ENCODE measurements around the gene BCAS3. TPM values are rescaled to one million over a fixed set of nuclear protein-coding genes. Genes with fewer than 3 reads are reported as not detected.

BCAS3 gene
- total and polyA plus RNA-seq, 4 donors: 11.6 to 47.6 (median 27.4) TPM

GRCh38 chr17:61065263-61065773, 387.7 kb downstream of the BCAS3 start:
- Histone ChIP-seq H3K27me3 (ENCODE audit: control insufficient read depth in 1 of 2, insufficient read depth in 2 of 2, low read length in 1 of 2) (no peaks in the 10 kb centered on the region), H3K9me3 (ENCODE audit: control insufficient read depth, low read length) (no peaks in the 10 kb centered on the region), H3K4me1 (ENCODE audit: control insufficient read depth in 1 of 2, insufficient read depth in 2 of 2, low read length in 2 of 2) (peaks cover 0 to 4% of the 10 kb centered on the region in 2 donors), H3K4me3 (ENCODE audit: low read length in 2 of 2) (no peak overlapping the region), H3K36me3 (ENCODE audit: control insufficient read depth in 1 of 2, insufficient read depth in 2 of 2, low read length in 1 of 2) (no peaks in the 10 kb centered on the region), H3K27ac (ENCODE audit: low read depth in 1 of 2, low read length in 2 of 2) (no peak overlapping the region)
- no peak for DNase-seq
- WGBS, 2 donors: 0 to 2% methylated on average over 2 of the region's 2 CpGs
- intact Hi-C loops (cut with DNase I): no loop called here
- ATAC-seq (ENCODE audit: low FRiP score): no peak

DNA sequence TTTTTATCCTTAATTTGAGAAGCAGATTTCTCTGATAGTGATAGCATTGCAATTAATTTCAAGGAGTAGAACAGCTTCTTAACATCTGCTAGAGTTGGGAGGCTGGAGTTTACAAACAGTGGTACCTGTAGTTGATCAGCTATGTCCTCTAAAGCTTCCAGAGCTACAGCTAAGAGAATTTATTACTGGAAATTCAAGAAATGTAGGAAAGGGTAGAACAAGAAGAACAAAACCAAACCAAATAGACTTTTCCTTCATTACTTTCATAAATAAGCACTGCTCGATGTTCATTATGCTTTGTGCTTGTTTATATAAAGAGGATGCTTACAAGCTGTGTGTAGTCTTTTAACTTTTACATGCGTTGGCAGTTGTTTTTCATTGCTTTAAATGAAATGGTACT, 388.4 kb downstream of the BCAS3 start:
- no peaks in the 10 kb centered on the region for H3K27me3 ChIP-seq (ENCODE audit: control insufficient read depth in 1 of 2, insufficient read depth in 2 of 2, low read length in 1 of 2)
- no peaks in the 10 kb centered on the region for H3K36me3 ChIP-seq (ENCODE audit: control insufficient read depth in 1 of 2, insufficient read depth in 2 of 2, low read length in 1 of 2)
- H3K4me1 ChIP-seq (ENCODE audit: control insufficient read depth in 1 of 2, insufficient read depth in 2 of 2, low read length in 2 of 2): peaks cover 0 to 4% of the 10 kb centered on the region in 2 donors
- intact Hi-C loops (cut with DNase I): no loop called here
- no peak overlapping the region for H3K4me3 ChIP-seq (ENCODE audit: low read length in 2 of 2)
- DNase-seq (no peak), ATAC-seq (ENCODE audit: low FRiP score) (no peak)
- H3K27ac ChIP-seq (ENCODE audit: low read depth in 1 of 2, low read length in 2 of 2): no peak overlapping the region
- no peaks in the 10 kb centered on the region for H3K9me3 ChIP-seq (ENCODE audit: control insufficient read depth, low read length)
- 83 to 88% methylated on average over 2 of the region's 2 CpGs for WGBS, 2 donors

GRCh38 chr17:61070649-61071048, 393.0 kb downstream of the BCAS3 start:
- H3K9me3 ChIP-seq (ENCODE audit: control insufficient read depth, low read length): no peaks in the 10 kb centered on the region
- H3K36me3 ChIP-seq (ENCODE audit: control insufficient read depth in 1 of 2, insufficient read depth in 2 of 2, low read length in 1 of 2): no peaks in the 10 kb centered on the region
- H3K4me3 ChIP-seq (ENCODE audit: low read length in 2 of 2): no peak overlapping the region
- H3K27me3 ChIP-seq (ENCODE audit: control insufficient read depth in 1 of 2, insufficient read depth in 2 of 2, low read length in 1 of 2): no peaks in the 10 kb centered on the region
- DNase-seq (no peak), ATAC-seq (ENCODE audit: low FRiP score) (no peak)
- H3K4me1 ChIP-seq (ENCODE audit: control insufficient read depth in 1 of 2, insufficient read depth in 2 of 2, low read length in 2 of 2): no peaks in the 10 kb centered on the region
- WGBS, 2 donors: 98% methylated on average over 1 of the region's 1 CpG
- intact Hi-C loops (cut with DNase I): no loop called here
- H3K27ac ChIP-seq (ENCODE audit: low read depth in 1 of 2, low read length in 2 of 2): no peak overlapping the region

- Histone ChIP-seq H3K36me3 (ENCODE audit: control insufficient read depth in 1 of 2, insufficient read depth in 2 of 2, low read length in 1 of 2) (no peaks in the 10 kb centered on the region), H3K9me3 (ENCODE audit: control insufficient read depth, low read length) (no peaks in the 10 kb centered on the region), H3K4me1 (ENCODE audit: control insufficient read depth in 1 of 2, insufficient read depth in 2 of 2, low read length in 2 of 2) (no peaks in the 10 kb centered on the region), H3K4me3 (ENCODE audit: low read length in 2 of 2) (no peak overlapping the region), H3K27me3 (ENCODE audit: control insufficient read depth in 1 of 2, insufficient read depth in 2 of 2, low read length in 1 of 2) (no peaks in the 10 kb centered on the region), H3K27ac (ENCODE audit: low read depth in 1 of 2, low read length in 2 of 2) (no peak overlapping the region)
- intact Hi-C loops (cut with DNase I): no loop called here
- ATAC-seq (ENCODE audit: low FRiP score) (no peak), DNase-seq (no peak)
- WGBS, 2 donors: 82 to 90% methylated on average over 1 of the region's 1 CpG
Measured at GRCh38 chr17:61072648-61073047, 395.0 kb downstream of the BCAS3 start.

DNA sequence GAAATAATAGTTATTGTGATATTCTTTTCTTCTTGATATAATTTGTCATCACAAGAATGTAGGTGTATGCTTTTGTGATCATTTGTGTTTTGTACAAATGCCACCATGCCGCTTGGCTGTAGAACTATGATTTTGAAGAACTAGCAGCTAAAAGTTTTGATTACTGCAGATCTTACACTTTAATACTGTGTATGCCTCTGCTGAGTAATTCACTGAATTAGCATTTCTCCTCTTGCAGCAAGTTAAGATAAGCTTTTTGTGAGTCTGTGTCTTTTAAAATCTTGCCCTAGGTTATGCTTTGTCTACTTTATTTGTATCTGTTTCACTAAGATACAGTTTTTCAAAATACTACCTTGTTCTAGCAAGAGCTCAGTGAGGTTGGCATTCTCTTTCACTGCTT, 395.5 kb downstream of the BCAS3 start:
- Histone ChIP-seq H3K9me3 (ENCODE audit: control insufficient read depth, low read length) (no peaks in the 10 kb centered on the region), H3K36me3 (ENCODE audit: control insufficient read depth in 1 of 2, insufficient read depth in 2 of 2, low read length in 1 of 2) (no peaks in the 10 kb centered on the region), H3K27me3 (ENCODE audit: control insufficient read depth in 1 of 2, insufficient read depth in 2 of 2, low read length in 1 of 2) (no peaks in the 10 kb centered on the region), H3K4me1 (ENCODE audit: control insufficient read depth in 1 of 2, insufficient read depth in 2 of 2, low read length in 2 of 2) (no peaks in the 10 kb centered on the region), H3K27ac (ENCODE audit: low read depth in 1 of 2, low read length in 2 of 2) (no peak overlapping the region), H3K4me3 (ENCODE audit: low read length in 2 of 2) (no peak overlapping the region)
- 66 to 77% methylated on average over 1 of the region's 1 CpG for WGBS, 2 donors
- DNase-seq (no peak), ATAC-seq (ENCODE audit: low FRiP score) (no peak)
- intact Hi-C loops (cut with DNase I): no loop called here

DNA sequence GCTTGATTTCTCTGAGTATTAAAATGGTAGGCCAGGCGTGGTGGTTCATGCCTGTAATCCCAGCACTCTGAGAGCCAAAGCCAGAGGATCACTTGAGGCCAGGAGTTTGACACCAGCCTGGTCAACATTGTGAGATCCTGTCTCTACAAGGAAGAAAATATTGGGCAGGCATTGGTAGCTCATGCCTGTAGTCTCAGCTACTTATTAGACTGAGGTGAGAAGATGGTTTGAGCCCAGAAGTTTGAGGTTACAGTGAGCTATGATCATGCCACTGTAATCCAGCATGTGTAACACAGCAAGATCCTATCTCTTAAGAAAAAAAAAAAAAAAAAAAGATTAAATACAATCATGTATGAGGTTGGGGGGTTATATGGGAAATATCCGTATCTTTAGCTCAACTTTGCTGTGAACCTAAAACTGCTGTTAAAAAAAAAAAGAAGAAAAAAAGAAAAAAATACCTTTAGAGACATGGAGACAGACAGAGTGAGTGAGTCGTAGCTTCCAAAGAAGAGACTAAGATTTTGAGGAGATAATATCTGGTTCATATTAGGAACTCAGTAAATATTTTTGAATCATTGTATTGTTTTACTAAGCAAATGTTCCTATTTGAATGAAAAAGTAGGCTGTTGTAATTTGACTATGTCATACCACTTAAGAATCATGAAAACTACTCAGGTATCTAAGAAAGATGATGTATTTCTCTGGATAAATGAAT, 396.3 kb downstream of the BCAS3 start:
- H3K27ac ChIP-seq (ENCODE audit: low read depth in 1 of 2, low read length in 2 of 2): no peak overlapping the region
- no peaks in the 10 kb centered on the region for H3K27me3 ChIP-seq (ENCODE audit: control insufficient read depth in 1 of 2, insufficient read depth in 2 of 2, low read length in 1 of 2)
- no peak overlapping the region for H3K4me3 ChIP-seq (ENCODE audit: low read length in 2 of 2)
- H3K9me3 ChIP-seq (ENCODE audit: control insufficient read depth, low read length): no peaks in the 10 kb centered on the region
- DNase-seq (no peak), ATAC-seq (ENCODE audit: low FRiP score) (no peak)
- intact Hi-C loops (cut with DNase I): no loop called here
- no peaks in the 10 kb centered on the region for H3K36me3 ChIP-seq (ENCODE audit: control insufficient read depth in 1 of 2, insufficient read depth in 2 of 2, low read length in 1 of 2)
- H3K4me1 ChIP-seq (ENCODE audit: control insufficient read depth in 1 of 2, insufficient read depth in 2 of 2, low read length in 2 of 2): no peaks in the 10 kb centered on the region
- WGBS, 2 donors: 98 to 100% methylated on average over 3 of the region's 3 CpGs

GRCh38 chr17:61075988-61076387, 398.3 kb downstream of the BCAS3 start:
- Histone ChIP-seq H3K27ac (ENCODE audit: low read depth in 1 of 2, low read length in 2 of 2) (no peak overlapping the region), H3K27me3 (ENCODE audit: control insufficient read depth in 1 of 2, insufficient read depth in 2 of 2, low read length in 1 of 2) (no peaks in the 10 kb centered on the region), H3K4me1 (ENCODE audit: control insufficient read depth in 1 of 2, insufficient read depth in 2 of 2, low read length in 2 of 2) (no peaks in the 10 kb centered on the region), H3K36me3 (ENCODE audit: control insufficient read depth in 1 of 2, insufficient read depth in 2 of 2, low read length in 1 of 2) (no peaks in the 10 kb centered on the region), H3K9me3 (ENCODE audit: control insufficient read depth, low read length) (no peaks in the 10 kb centered on the region), H3K4me3 (ENCODE audit: low read length in 2 of 2) (no peak overlapping the region)
- ATAC-seq (ENCODE audit: low FRiP score) (no peak), DNase-seq (no peak)
- 93 to 97% methylated on average over 1 of the region's 1 CpG for WGBS, 2 donors
- intact Hi-C loops (cut with DNase I): no loop called here

DNA sequence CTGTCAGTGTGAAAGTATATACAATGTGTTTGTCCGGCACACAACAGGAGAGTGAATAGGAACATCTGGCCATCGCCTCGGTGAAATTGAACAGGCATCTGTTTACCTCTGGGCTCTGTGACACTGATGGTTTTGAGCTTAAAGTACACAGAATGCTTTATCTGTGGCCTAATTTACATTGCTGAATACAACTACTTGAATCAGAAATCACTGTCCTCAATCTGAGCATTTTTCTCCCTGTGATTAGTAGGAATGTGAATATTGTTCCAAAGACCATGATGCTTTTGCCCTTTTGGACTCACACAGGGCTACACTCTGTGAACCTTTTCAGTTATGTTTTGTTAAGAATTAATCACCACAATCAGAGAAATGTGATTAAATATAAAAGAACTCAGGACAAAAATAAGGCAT, 399.0 kb downstream of the BCAS3 start:
- Histone ChIP-seq H3K4me1 (ENCODE audit: control insufficient read depth in 1 of 2, insufficient read depth in 2 of 2, low read length in 2 of 2) (no peaks in the 10 kb centered on the region), H3K27ac (ENCODE audit: low read depth in 1 of 2, low read length in 2 of 2) (no peak overlapping the region), H3K36me3 (ENCODE audit: control insufficient read depth in 1 of 2, insufficient read depth in 2 of 2, low read length in 1 of 2) (no peaks in the 10 kb centered on the region), H3K27me3 (ENCODE audit: control insufficient read depth in 1 of 2, insufficient read depth in 2 of 2, low read length in 1 of 2) (no peaks in the 10 kb centered on the region), H3K4me3 (ENCODE audit: low read length in 2 of 2) (no peak overlapping the region), H3K9me3 (ENCODE audit: control insufficient read depth, low read length) (no peaks in the 10 kb centered on the region)
- ATAC-seq (ENCODE audit: low FRiP score) (no peak), DNase-seq (no peak)
- 70 to 73% methylated on average over 3 of the region's 3 CpGs for WGBS, 2 donors
- intact Hi-C loops (cut with DNase I): no loop called here

DNA sequence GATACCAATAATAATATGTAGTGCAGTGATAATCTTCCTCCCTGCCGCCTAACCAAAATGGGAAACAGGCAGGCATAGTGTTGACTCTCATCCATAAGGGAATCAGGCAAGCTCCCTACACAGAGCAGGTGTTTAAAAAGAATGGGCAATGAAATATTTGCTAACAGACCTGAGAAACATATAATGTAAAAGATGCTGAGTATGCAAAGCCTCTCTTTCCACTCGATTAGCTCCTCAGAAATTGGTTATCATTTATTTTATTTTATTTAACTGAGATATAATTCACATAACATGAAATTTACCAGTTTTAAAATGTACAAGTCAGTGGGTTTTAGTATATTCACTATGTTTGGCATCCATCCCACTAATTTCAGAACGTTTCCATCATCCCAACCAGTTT, 404.3 kb downstream of the BCAS3 start:
- H3K27me3 ChIP-seq (ENCODE audit: control insufficient read depth in 1 of 2, insufficient read depth in 2 of 2, low read length in 1 of 2): no peaks in the 10 kb centered on the region
- no peaks in the 10 kb centered on the region for H3K36me3 ChIP-seq (ENCODE audit: control insufficient read depth in 1 of 2, insufficient read depth in 2 of 2, low read length in 1 of 2)
- intact Hi-C loops (cut with DNase I): no loop called here
- no peaks in the 10 kb centered on the region for H3K4me1 ChIP-seq (ENCODE audit: control insufficient read depth in 1 of 2, insufficient read depth in 2 of 2, low read length in 2 of 2)
- 72 to 74% methylated on average over 3 of the region's 3 CpGs for WGBS, 2 donors
- no peaks in the 10 kb centered on the region for H3K9me3 ChIP-seq (ENCODE audit: control insufficient read depth, low read length)
- no peak overlapping the region for H3K4me3 ChIP-seq (ENCODE audit: low read length in 2 of 2)
- H3K27ac ChIP-seq (ENCODE audit: low read depth in 1 of 2, low read length in 2 of 2): no peak overlapping the region
- DNase-seq: no peak
- no peak for ATAC-seq (ENCODE audit: low FRiP score)
